WERI-Rb-1 (cell line): ENCODE results near the gene NPHP4.
A peak's percentile ranks its signal among the peaks of the same experiment; 100 is the strongest.

Source experiments
- DNase-seq: peaks from one replicate; pipeline ENCODE4 v3.0.0-alpha.2; 2020
- H3K27ac ChIP-seq: fragments of 250-450 bp; sonication (Bioruptor Pico); 2 replicates; pipeline ENCODE4 v1.5.1; 2020; ENCODE audit warnings: mild to moderate bottlenecking, moderate library complexity
- H3K27me3 ChIP-seq: fragments of 250-450 bp; sonication (Bioruptor Pico); 2 replicates; pipeline ENCODE4 v1.5.1; 2021; ENCODE audit warnings: mild to moderate bottlenecking, low read depth, moderate library complexity; ENCODE audit not compliant: insufficient read depth, severe bottlenecking
- H3K36me3 ChIP-seq: fragments of 250-450 bp; sonication (Bioruptor Pico); 2 replicates; pipeline ENCODE4 v1.5.1; 2020; ENCODE audit warnings: mild to moderate bottlenecking, moderate library complexity
- H3K4me3 ChIP-seq: 2 replicates; pipeline ENCODE4 v1.5.1; 2011; ENCODE audit warnings: low read depth, mild to moderate bottlenecking, control low read depth, low read length
- H3K9me3 ChIP-seq: fragments of 250-450 bp; sonication (Bioruptor Pico); 2 replicates; pipeline ENCODE4 v1.5.1; 2021; ENCODE audit warnings: mild to moderate bottlenecking, moderate library complexity; ENCODE audit not compliant: severe bottlenecking
- TF ChIP-seq, protein P1 (sequence below): IDR thresholded peaks from 2 replicates; pipeline ENCODE4 v1.5.1; 2011; ENCODE audit warnings: low read depth, mild to moderate bottlenecking, control low read depth, inconsistent platforms, low read length

NPHP4 gene

DNA sequence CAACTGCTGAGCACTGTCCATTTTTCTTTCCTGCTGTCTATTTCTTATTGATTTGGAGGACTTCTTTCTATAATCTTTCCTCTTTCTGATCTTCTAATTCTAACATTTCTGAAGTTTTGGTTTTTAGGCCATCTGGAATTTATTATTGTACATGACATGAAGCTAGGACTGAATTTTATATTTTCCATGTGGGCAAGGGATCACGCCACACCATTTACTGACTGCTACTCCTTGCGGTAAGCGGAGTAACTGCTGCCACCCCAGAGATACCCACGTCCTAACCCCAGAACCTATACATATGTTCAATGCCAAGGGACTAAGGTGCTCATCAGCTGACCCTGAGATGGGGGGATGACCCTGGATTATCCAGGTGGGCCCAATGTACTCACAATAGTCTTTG, 70.6 kb downstream of the NPHP4 start:
- H3K27me3 ChIP-seq = no peaks in the 10 kb centered on the region
- H3K36me3 ChIP-seq = no peaks in the 10 kb centered on the region; the same call in none of the 2 replicates
- no peak overlapping the region for H3K4me3 ChIP-seq
- TF ChIP-seq, protein P1, sequence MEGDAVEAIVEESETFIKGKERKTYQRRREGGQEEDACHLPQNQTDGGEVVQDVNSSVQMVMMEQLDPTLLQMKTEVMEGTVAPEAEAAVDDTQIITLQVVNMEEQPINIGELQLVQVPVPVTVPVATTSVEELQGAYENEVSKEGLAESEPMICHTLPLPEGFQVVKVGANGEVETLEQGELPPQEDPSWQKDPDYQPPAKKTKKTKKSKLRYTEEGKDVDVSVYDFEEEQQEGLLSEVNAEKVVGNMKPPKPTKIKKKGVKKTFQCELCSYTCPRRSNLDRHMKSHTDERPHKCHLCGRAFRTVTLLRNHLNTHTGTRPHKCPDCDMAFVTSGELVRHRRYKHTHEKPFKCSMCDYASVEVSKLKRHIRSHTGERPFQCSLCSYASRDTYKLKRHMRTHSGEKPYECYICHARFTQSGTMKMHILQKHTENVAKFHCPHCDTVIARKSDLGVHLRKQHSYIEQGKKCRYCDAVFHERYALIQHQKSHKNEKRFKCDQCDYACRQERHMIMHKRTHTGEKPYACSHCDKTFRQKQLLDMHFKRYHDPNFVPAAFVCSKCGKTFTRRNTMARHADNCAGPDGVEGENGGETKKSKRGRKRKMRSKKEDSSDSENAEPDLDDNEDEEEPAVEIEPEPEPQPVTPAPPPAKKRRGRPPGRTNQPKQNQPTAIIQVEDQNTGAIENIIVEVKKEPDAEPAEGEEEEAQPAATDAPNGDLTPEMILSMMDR = no peak
- peaks cover 2% of the 10 kb centered on the region for H3K9me3 ChIP-seq
- no peak for DNase-seq
- no peak overlapping the region for H3K27ac ChIP-seq

DNA sequence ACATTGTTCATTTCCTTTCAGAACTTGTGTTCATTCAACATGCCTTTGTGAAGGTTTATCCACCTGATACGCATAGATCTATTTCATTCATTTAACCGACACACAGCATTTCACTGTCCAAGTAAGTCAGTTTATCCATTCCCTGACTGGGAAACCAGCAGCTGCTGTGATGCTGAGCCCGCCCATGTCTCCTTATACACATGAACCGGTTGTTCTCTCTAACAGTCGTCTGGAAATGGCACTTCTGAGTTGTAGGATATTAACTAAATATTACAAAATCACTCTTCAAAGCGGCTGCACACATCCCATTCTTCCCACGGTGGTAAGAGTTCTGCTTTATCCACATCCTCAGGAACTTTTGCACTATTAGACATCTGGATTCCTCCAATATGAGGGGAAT, 71.1 kb downstream of the NPHP4 start:
- H3K4me3 ChIP-seq = no peak overlapping the region
- TF ChIP-seq, protein P1 = no peak
- no peaks in the 10 kb centered on the region; the same call in none of the 2 replicates for H3K36me3 ChIP-seq
- H3K27ac ChIP-seq = no peak overlapping the region
- H3K9me3 ChIP-seq = peaks cover 2% of the 10 kb centered on the region
- H3K27me3 ChIP-seq = no peaks in the 10 kb centered on the region
- DNase-seq = no peak

DNA sequence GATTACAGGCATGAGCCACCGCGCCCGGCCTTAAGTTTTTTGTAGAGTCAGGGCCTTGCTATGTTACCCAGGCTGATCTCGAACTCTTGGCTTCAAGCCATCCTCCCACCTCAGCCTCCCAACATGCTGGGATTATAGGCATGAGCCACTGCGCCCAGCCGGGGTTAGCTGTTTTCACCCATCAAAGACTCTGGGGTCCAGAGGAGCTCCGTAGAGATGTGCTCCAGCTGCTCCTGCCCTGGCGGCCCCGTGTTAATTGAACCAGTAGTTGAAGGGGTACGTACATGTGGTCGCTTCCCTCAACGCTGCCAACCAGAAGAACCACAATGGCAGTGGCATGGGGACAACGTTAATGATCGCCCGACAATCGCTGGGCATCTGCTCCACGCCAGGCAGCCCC, 72.0 kb downstream of the NPHP4 start:
- Histone ChIP-seq H3K9me3 (peaks cover 2% of the 10 kb centered on the region), H3K27ac (no peak overlapping the region), H3K27me3 (no peaks in the 10 kb centered on the region), H3K4me3 (no peak overlapping the region), H3K36me3 (no peaks in the 10 kb centered on the region; the same call in none of the 2 replicates)
- TF ChIP-seq, protein P1 = no peak
- no peak for DNase-seq

DNA sequence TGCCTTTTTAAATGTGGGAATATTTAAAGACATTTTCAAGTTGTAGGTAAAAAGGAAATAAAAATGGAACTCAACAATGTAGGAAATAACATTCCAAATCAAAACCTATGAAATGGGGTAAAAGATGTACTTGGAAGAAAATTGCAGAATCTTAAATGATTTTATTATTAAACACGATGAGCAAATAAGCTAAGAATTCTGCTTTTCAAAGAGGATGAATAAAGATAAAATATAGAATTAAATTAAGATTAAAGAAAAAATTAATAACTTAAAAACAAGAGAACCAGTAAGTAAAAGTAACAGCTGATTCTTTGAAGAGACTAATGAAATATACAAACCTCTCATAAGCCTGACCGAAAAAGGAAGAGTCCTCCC, 74.0 kb downstream of the NPHP4 start:
- TF ChIP-seq, protein P1 = no peak
- H3K27me3 ChIP-seq = no peaks in the 10 kb centered on the region

DNA sequence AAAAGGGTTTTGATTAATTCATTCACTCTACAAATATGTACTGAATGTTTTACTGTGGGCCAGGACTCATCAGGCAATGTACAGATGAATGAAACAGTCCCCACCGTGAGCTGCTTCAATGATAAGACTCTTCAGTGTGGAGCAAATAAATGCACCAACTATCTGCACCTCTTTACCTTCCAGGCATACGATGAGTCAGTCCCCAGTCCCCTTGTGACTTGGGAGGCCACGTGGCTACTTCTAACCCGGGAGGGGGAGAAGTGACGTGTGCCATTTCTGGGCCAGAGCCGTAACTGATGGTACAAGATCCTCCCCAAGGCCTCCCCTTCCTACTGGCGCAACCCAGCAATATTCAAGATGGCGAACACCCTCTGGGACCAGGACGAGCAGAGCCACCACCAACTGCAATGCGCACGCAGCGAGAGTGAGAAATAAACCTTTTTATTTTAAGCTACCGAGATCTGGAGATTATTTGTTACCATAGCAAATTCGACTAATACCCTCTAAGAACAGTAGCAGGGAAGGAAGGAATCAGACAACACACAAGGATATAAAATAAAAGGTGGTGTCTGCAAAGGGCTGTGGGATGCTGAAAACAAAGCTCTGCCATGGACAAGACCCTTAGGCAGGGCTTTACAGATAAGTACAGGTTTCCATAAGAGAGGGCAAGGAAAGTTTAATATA, 74.5 kb downstream of the NPHP4 start:
- Histone ChIP-seq H3K27ac (peak overlapping the region; percentile 55), H3K9me3 (no peaks in the 10 kb centered on the region), H3K4me3 (no peak overlapping the region), H3K36me3 (no peaks in the 10 kb centered on the region; the same call in none of the 2 replicates), H3K27me3 (no peaks in the 10 kb centered on the region)
- TF ChIP-seq, protein P1 = no peak
- no peak for DNase-seq

More for the DNA sequence above, 74.0 kb downstream of the NPHP4 start:
- H3K9me3 ChIP-seq = no peaks in the 10 kb centered on the region
- DNase-seq = no peak
- H3K4me3 ChIP-seq = no peak overlapping the region
- no peak overlapping the region for H3K27ac ChIP-seq
- H3K36me3 ChIP-seq = no peaks in the 10 kb centered on the region; the same call in none of the 2 replicates

DNA sequence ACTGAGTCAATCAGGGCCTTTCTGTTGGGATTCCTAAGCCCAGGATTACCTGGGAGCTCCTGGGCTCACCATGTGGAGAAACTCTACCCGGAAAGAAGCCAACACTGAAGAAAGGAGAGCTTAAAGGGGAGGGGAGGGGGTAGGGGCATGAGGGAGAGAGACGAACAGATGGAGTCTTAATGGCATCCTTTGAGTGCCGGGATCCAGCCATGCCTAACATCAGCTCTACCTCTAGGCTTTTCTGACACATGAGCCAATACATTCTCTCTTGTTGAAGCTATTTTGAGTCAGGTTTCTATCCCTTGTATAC, 75.0 kb downstream of the NPHP4 start:
- Histone ChIP-seq H3K36me3 (no peaks in the 10 kb centered on the region; the same call in none of the 2 replicates), H3K4me3 (no peak overlapping the region), H3K9me3 (no peaks in the 10 kb centered on the region), H3K27me3 (no peaks in the 10 kb centered on the region), H3K27ac (peak overlapping the region; percentile 61)
- DNase-seq = peak; percentile 79
- TF ChIP-seq, protein P1 = no peak
